Vagina (tissue), 2 donors: ENCODE data around the gene LRRC3B.

ENCODE experiments used
- POLR2A ChIP-seq, 2 donors: fragments of 450-650 bp; IDR thresholded peaks; one replicate each; pipeline ENCODE4 v1.6.1; 2017; ENCODE audit warnings: antibody characterized with exemption in 2 of 2, mild to moderate bottlenecking in 2 of 2, moderate library complexity in 2 of 2
- TF ChIP-seq, protein P1 (sequence below), 3 experiments: fragments of 450-650 bp in 2 of 3; fragments of 200-600 bp in 1 of 3; sonication (generic) in 1 of 3; IDR thresholded peaks; one replicate each; pipeline ENCODE4 v1.5.1; 2017 to 2019; ENCODE audit warnings: antibody characterized with exemption in 3 of 3, mild to moderate bottlenecking in 2 of 3, moderate library complexity in 2 of 3

DNA sequence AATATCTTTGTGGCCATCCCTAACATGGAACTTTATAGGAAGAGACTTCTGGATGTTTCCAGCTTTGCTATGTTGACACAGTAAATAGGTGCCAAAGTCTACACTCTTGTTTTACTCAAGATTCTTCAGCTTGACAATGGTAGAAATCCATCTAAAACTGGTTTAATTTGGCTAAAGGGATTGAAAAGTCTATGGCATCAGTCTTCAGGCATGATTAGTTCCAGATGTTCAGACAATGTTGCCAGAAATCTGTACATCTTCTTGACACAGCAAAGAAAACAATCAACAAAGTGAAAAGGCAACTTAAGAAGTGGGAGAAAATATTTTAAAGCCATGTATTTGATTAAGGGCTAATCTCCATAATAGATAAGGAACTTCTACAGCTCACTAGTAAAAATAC is 130.5 kb downstream of the LRRC3B start:
- no peak for TF ChIP-seq POLR2A (IDR thresholded peaks at IDR 0.05)
- TF ChIP-seq, protein P1, sequence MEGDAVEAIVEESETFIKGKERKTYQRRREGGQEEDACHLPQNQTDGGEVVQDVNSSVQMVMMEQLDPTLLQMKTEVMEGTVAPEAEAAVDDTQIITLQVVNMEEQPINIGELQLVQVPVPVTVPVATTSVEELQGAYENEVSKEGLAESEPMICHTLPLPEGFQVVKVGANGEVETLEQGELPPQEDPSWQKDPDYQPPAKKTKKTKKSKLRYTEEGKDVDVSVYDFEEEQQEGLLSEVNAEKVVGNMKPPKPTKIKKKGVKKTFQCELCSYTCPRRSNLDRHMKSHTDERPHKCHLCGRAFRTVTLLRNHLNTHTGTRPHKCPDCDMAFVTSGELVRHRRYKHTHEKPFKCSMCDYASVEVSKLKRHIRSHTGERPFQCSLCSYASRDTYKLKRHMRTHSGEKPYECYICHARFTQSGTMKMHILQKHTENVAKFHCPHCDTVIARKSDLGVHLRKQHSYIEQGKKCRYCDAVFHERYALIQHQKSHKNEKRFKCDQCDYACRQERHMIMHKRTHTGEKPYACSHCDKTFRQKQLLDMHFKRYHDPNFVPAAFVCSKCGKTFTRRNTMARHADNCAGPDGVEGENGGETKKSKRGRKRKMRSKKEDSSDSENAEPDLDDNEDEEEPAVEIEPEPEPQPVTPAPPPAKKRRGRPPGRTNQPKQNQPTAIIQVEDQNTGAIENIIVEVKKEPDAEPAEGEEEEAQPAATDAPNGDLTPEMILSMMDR (IDR thresholded peaks at IDR 0.05), result no peak
